GM23338 (cell line): ENCODE results near the gene CLPSL2. TPM values are rescaled to one million over a fixed set of nuclear protein-coding genes. Genes with fewer than 3 reads are reported as not detected.
A peak's percentile ranks its signal among the peaks of the same experiment; 100 is the strongest.

ENCODE experiments used
- ATAC-seq: fragments of 200-7000 bp; cut with Tn5 transposase; 3 replicates; pipeline ENCODE4 v1.9.1; 2020
- DNase-seq: peaks from one replicate; pipeline ENCODE4 v3.0.0-alpha.2; 2015; ENCODE audit warnings: low spot score
- H2AFZ ChIP-seq: fragments of 200-600 bp; sonication (generic); 2 replicates; pipeline ENCODE4 v1.8.0; 2016; ENCODE audit warnings: antibody characterized with exemption, mild to moderate bottlenecking, moderate library complexity
- H3F3A ChIP-seq: fragments of 200-600 bp; sonication (generic); replicated peaks from 2 replicates; pipeline ENCODE4 v1.8.0; 2017; ENCODE audit warnings: antibody characterized with exemption, mixed run types, low read depth
- H3K27ac ChIP-seq: fragments of 200-600 bp; sonication (generic); 2 replicates; pipeline ENCODE4 v1.6.1; 2016; ENCODE audit warnings: low read depth
- H3K27me3 ChIP-seq: fragments of 200-600 bp; sonication (generic); 2 replicates; pipeline ENCODE4 v1.8.0; 2016; ENCODE audit warnings: mild to moderate bottlenecking, mixed run types, moderate library complexity; ENCODE audit not compliant: insufficient read depth
- H3K36me3 ChIP-seq: fragments of 200-600 bp; sonication (generic); 2 replicates; pipeline ENCODE4 v1.8.0; 2016; ENCODE audit warnings: mild to moderate bottlenecking; ENCODE audit not compliant: insufficient read depth
- H3K4me1 ChIP-seq: fragments of 200-600 bp; sonication (generic); 2 replicates; pipeline ENCODE4 v1.8.0; 2016; ENCODE audit warnings: mild to moderate bottlenecking, moderate library complexity; ENCODE audit not compliant: insufficient read depth
- H3K4me2 ChIP-seq: fragments of 200-600 bp; sonication (generic); 2 replicates; pipeline ENCODE4 v1.7.1; 2017; ENCODE audit warnings: mixed run types
- H3K4me3 ChIP-seq: fragments of 200-600 bp; sonication (generic); 2 replicates; pipeline ENCODE4 v1.6.1; 2016; ENCODE audit warnings: mixed run types
- H3K79me2 ChIP-seq: fragments of 200-600 bp; sonication (generic); replicated peaks from 2 replicates; pipeline ENCODE4 v1.8.0; 2017; ENCODE audit warnings: mild to moderate bottlenecking; ENCODE audit not compliant: insufficient read depth
- H3K9me2 ChIP-seq: fragments of 200-600 bp; sonication (generic); 2 replicates; pipeline ENCODE4 v1.8.0; 2017; ENCODE audit not compliant: insufficient read depth
- H4K20me1 ChIP-seq: fragments of 200-600 bp; sonication (generic); replicated peaks from 2 replicates; pipeline ENCODE4 v1.8.0; 2017; ENCODE audit warnings: mild to moderate bottlenecking; ENCODE audit not compliant: insufficient read depth
- H3K27ac Mint-ChIP-seq: 2 replicates; pipeline ENCODE4 v1.8.0; 2020; ENCODE audit warnings: inconsistent platforms, mild to moderate bottlenecking, moderate library complexity, mixed read lengths
- H3K27me3 Mint-ChIP-seq: 3 replicates; pipeline ENCODE4 v1.8.0; 2022; ENCODE audit warnings: low read depth, mild to moderate bottlenecking, moderate library complexity, mixed read lengths, inconsistent platforms; ENCODE audit not compliant: insufficient read depth, poor library complexity
- H3K36me3 Mint-ChIP-seq: 3 replicates; pipeline ENCODE4 v1.8.0; 2021; ENCODE audit warnings: low read depth, mild to moderate bottlenecking, inconsistent platforms, moderate library complexity, mixed read lengths
- H3K4me1 Mint-ChIP-seq: 3 replicates; pipeline ENCODE4 v1.8.0; 2020; ENCODE audit warnings: mild to moderate bottlenecking, inconsistent platforms, mixed read lengths
- H3K4me3 Mint-ChIP-seq: 3 replicates; pipeline ENCODE4 v1.8.0; 2021; ENCODE audit warnings: moderate library complexity, mild to moderate bottlenecking, inconsistent platforms, mixed read lengths
- H3K9me3 Mint-ChIP-seq: 3 replicates; pipeline ENCODE4 v1.8.0; 2020; ENCODE audit warnings: moderate library complexity, mild to moderate bottlenecking, inconsistent platforms, mixed read lengths
- CREB1 ChIP-seq: fragments of 250-450 bp; sonication (Bioruptor Pico); IDR thresholded peaks from 2 replicates; pipeline ENCODE4 v1.5.0; 2020; ENCODE audit warnings: low read depth, mild to moderate bottlenecking, moderate library complexity
- EZH2 ChIP-seq: fragments of 200-600 bp; sonication (generic); IDR thresholded peaks from one replicate; pipeline ENCODE4 v1.8.0; 2017; ENCODE audit warnings: antibody characterized with exemption, mild to moderate bottlenecking, low read depth; ENCODE audit not compliant: unreplicated experiment
- EZH2phosphoT487 ChIP-seq: fragments of 200-600 bp; sonication (generic); IDR thresholded peaks from one replicate; pipeline ENCODE4 v1.8.1; 2018; ENCODE audit warnings: antibody characterized with exemption; ENCODE audit not compliant: unreplicated experiment
- JUNB ChIP-seq: IDR thresholded peaks from one replicate; pipeline ENCODE4 v1.6.1; 2016; ENCODE audit warnings: antibody characterized with exemption; ENCODE audit not compliant: unreplicated experiment
- NANOG ChIP-seq: IDR thresholded peaks from 2 replicates; pipeline ENCODE4 v1.6.1; 2016; ENCODE audit warnings: antibody characterized with exemption, borderline replicate concordance
- POLR2AphosphoS5 ChIP-seq: IDR thresholded peaks from 2 replicates; pipeline ENCODE4 v1.6.1; 2016; ENCODE audit warnings: antibody characterized with exemption, low read depth
- REST ChIP-seq: IDR thresholded peaks from one replicate; pipeline ENCODE4 v1.6.1; 2018; ENCODE audit warnings: antibody characterized with exemption; ENCODE audit not compliant: unreplicated experiment
- STAT1 ChIP-seq: IDR thresholded peaks from one replicate; pipeline ENCODE4 v1.6.1; 2016; ENCODE audit warnings: antibody characterized with exemption; ENCODE audit not compliant: unreplicated experiment
- ZNF114 ChIP-seq: fragments of 250-450 bp; sonication (Bioruptor Pico); IDR thresholded peaks from 2 replicates; pipeline ENCODE4 v1.5.0; 2020; ENCODE audit warnings: mild to moderate bottlenecking, moderate library complexity
- ZNF331 ChIP-seq: fragments of 250-450 bp; sonication (Bioruptor Pico); IDR thresholded peaks from 2 replicates; pipeline ENCODE4 v1.5.0; 2020; ENCODE audit warnings: low read depth, mild to moderate bottlenecking, moderate library complexity
- polyA plus RNA-seq: library from polyadenylated mRNA; unstranded; fragments of >200 nt; fragmentation: Nextera tagmentation; extraction: Ambion mirVana; gene quantifications from 2 replicates; pipeline ENCODE4 v1.2.1, GENCODE V29; 2016
- total RNA-seq: library from RNA; depleted of rRNA; stranded (reverse); fragments of >200 nt; shearing (Covaris generic); gene quantifications from 2 replicates; pipeline ENCODE4 v1.2.3, GENCODE V29; 2014
- TF ChIP-seq, protein P1 (sequence below): fragments of 250-450 bp; sonication (Bioruptor Pico); IDR thresholded peaks from 2 replicates; pipeline ENCODE4 v1.5.0; 2020; ENCODE audit warnings: mild to moderate bottlenecking, moderate library complexity
- TF ChIP-seq, protein P2 (sequence below), 2 experiments: fragments of 200-600 bp in 1 of 2; sonication (generic) in 1 of 2; conservative IDR thresholded peaks; 2 replicates each; pipeline versions ENCODE4 v1.5.1 to v1.6.1; 2016 to 2017; ENCODE audit warnings: antibody characterized with exemption in 2 of 2, low read depth in 2 of 2, mild to moderate bottlenecking in 2 of 2, moderate library complexity in 1 of 2
- TF ChIP-seq, protein P3 (sequence below): IDR thresholded peaks from 2 replicates; pipeline ENCODE4 v1.6.1; 2016; ENCODE audit warnings: antibody characterized with exemption

CLPSL2 gene
- total and polyA plus RNA-seq, 2 experiments from 2014 or later: 2.9 to 3.1 TPM

GRCh38 chr6:35798706-35799105, 22.3 kb downstream of the CLPSL2 start:
- TF ChIP-seq EZH2phosphoT487 (no peak), JUNB (no peak), ZNF331 (CRISPR knock-in tag) (no peak), ZNF114 (CRISPR knock-in tag) (no peak), CREB1 (CRISPR knock-in tag) (no peak), REST (no peak), EZH2 (no peak), STAT1 (no peak), POLR2AphosphoS5 (no peak), NANOG (no peak)
- TF ChIP-seq, protein P1, sequence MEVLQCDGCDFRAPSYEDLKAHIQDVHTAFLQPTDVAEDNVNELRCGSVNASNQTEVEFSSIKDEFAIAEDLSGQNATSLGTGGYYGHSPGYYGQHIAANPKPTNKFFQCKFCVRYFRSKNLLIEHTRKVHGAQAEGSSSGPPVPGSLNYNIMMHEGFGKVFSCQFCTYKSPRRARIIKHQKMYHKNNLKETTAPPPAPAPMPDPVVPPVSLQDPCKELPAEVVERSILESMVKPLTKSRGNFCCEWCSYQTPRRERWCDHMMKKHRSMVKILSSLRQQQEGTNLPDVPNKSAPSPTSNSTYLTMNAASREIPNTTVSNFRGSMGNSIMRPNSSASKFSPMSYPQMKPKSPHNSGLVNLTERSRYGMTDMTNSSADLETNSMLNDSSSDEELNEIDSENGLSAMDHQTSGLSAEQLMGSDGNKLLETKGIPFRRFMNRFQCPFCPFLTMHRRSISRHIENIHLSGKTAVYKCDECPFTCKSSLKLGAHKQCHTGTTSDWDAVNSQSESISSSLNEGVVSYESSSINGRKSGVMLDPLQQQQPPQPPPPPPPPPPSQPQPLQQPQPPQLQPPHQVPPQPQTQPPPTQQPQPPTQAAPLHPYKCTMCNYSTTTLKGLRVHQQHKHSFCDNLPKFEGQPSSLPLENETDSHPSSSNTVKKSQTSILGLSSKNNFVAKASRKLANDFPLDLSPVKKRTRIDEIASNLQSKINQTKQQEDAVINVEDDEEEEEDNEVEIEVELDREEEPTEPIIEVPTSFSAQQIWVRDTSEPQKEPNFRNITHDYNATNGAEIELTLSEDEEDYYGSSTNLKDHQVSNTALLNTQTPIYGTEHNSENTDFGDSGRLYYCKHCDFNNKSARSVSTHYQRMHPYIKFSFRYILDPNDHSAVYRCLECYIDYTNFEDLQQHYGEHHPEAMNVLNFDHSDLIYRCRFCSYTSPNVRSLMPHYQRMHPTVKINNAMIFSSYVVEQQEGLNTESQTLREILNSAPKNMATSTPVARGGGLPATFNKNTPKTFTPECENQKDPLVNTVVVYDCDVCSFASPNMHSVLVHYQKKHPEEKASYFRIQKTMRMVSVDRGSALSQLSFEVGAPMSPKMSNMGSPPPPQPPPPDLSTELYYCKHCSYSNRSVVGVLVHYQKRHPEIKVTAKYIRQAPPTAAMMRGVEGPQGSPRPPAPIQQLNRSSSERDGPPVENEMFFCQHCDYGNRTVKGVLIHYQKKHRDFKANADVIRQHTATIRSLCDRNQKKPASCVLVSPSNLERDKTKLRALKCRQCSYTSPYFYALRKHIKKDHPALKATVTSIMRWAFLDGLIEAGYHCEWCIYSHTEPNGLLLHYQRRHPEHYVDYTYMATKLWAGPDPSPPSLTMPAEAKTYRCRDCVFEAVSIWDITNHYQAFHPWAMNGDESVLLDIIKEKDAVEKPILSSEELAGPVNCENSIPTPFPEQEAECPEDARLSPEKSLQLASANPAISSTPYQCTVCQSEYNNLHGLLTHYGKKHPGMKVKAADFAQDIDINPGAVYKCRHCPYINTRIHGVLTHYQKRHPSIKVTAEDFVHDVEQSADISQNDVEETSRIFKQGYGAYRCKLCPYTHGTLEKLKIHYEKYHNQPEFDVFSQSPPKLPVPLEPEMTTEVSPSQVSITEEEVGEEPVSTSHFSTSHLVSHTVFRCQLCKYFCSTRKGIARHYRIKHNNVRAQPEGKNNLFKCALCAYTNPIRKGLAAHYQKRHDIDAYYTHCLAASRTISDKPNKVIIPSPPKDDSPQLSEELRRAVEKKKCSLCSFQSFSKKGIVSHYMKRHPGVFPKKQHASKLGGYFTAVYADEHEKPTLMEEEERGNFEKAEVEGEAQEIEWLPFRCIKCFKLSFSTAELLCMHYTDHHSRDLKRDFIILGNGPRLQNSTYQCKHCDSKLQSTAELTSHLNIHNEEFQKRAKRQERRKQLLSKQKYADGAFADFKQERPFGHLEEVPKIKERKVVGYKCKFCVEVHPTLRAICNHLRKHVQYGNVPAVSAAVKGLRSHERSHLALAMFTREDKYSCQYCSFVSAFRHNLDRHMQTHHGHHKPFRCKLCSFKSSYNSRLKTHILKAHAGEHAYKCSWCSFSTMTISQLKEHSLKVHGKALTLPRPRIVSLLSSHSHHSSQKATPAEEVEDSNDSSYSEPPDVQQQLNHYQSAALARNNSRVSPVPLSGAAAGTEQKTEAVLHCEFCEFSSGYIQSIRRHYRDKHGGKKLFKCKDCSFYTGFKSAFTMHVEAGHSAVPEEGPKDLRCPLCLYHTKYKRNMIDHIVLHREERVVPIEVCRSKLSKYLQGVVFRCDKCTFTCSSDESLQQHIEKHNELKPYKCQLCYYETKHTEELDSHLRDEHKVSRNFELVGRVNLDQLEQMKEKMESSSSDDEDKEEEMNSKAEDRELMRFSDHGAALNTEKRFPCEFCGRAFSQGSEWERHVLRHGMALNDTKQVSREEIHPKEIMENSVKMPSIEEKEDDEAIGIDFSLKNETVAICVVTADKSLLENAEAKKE (CRISPR knock-in tag): no peak
- TF ChIP-seq, protein P2, sequence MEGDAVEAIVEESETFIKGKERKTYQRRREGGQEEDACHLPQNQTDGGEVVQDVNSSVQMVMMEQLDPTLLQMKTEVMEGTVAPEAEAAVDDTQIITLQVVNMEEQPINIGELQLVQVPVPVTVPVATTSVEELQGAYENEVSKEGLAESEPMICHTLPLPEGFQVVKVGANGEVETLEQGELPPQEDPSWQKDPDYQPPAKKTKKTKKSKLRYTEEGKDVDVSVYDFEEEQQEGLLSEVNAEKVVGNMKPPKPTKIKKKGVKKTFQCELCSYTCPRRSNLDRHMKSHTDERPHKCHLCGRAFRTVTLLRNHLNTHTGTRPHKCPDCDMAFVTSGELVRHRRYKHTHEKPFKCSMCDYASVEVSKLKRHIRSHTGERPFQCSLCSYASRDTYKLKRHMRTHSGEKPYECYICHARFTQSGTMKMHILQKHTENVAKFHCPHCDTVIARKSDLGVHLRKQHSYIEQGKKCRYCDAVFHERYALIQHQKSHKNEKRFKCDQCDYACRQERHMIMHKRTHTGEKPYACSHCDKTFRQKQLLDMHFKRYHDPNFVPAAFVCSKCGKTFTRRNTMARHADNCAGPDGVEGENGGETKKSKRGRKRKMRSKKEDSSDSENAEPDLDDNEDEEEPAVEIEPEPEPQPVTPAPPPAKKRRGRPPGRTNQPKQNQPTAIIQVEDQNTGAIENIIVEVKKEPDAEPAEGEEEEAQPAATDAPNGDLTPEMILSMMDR (conservative IDR thresholded peaks at IDR 0.05; ENCODE audit: low read depth in 2 of 2): no peak
- TF ChIP-seq, protein P3, sequence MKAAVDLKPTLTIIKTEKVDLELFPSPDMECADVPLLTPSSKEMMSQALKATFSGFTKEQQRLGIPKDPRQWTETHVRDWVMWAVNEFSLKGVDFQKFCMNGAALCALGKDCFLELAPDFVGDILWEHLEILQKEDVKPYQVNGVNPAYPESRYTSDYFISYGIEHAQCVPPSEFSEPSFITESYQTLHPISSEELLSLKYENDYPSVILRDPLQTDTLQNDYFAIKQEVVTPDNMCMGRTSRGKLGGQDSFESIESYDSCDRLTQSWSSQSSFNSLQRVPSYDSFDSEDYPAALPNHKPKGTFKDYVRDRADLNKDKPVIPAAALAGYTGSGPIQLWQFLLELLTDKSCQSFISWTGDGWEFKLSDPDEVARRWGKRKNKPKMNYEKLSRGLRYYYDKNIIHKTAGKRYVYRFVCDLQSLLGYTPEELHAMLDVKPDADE: no peak
- H2AFZ ChIP-seq: peak overlapping the region; percentile 99
- Mint-ChIP-seq H3K9me3 (no peaks in the 10 kb centered on the region), H3K4me1 (peaks cover 22% of the 10 kb centered on the region), H3K27me3 (peaks cover 15% of the 10 kb centered on the region), H3K27ac (no peak overlapping the region), H3K36me3 (no peaks in the 10 kb centered on the region), H3K4me3 (no peak overlapping the region; the same call in 2 of the 3 replicates)
- DNase-seq (peak; percentile 37), ATAC-seq (peak; percentile 16; the same call in 2 of the 3 replicates)
- H3K27me3 ChIP-seq: no peaks in the 10 kb centered on the region
- 0 out of 2 replicates have a peak overlapping the region, but pooled peaks have one; percentile 17 for H3K4me2 ChIP-seq
- no peak overlapping the region for H3K4me3 ChIP-seq
- H3K79me2 ChIP-seq: no peaks in the 10 kb centered on the region
- peaks cover 6% of the 10 kb centered on the region; the same call in 1 of the 2 replicates for H3K9me2 ChIP-seq
- peaks cover 14% of the 10 kb centered on the region for H3K4me1 ChIP-seq
- H3K36me3 ChIP-seq: no peaks in the 10 kb centered on the region
- H4K20me1 ChIP-seq: no peaks in the 10 kb centered on the region
- H3F3A ChIP-seq: 0 out of 2 replicates have a peak, but pooled peaks cover 6% of the 10 kb centered on the region
- no peak overlapping the region for H3K27ac ChIP-seq
